K562 (cell line): ENCODE results near the gene JPH4. TPM values are rescaled to one million over a fixed set of nuclear protein-coding genes. Genes with fewer than 3 reads are reported as not detected.

Source experiments
- BMI1 ChIP-seq: fragments of 150-350 bp; IDR thresholded peaks from 2 replicates; pipeline ENCODE4 v1.6.1; 2014; ENCODE audit warnings: low read length
- CEBPB ChIP-seq: fragments of 450-650 bp; IDR thresholded peaks from 2 replicates; pipeline ENCODE4 v1.6.1; 2016; ENCODE audit warnings: missing genetic modification characterization, missing compliant biosample characterization
- EP400 ChIP-seq: fragments of 450-650 bp; IDR thresholded peaks from 2 replicates; pipeline ENCODE4 v1.6.1; 2017; ENCODE audit warnings: antibody characterized with exemption, mild to moderate bottlenecking, moderate library complexity
- ETV5 ChIP-seq: sonication (generic); formaldehyde crosslinking; IDR thresholded peaks from 2 replicates; pipeline ENCODE4 v1.4.0; 2020; ENCODE audit warnings: low read depth, mild to moderate bottlenecking, missing genetic modification reagents
- HMGN3 ChIP-seq: IDR thresholded peaks from 2 replicates; pipeline ENCODE4 v1.6.1; 2011; ENCODE audit warnings: borderline replicate concordance, low read depth, mild to moderate bottlenecking, mixed read lengths, low read length; ENCODE audit not compliant: insufficient read length; ENCODE audit errors: extremely low read depth
- JUNB ChIP-seq: fragments of 450-650 bp; formaldehyde crosslinking; conservative IDR thresholded peaks from 2 replicates; pipeline ENCODE4 v1.4.0; 2020; ENCODE audit warnings: mild to moderate bottlenecking
- MTA2 ChIP-seq: fragments of 450-650 bp; IDR thresholded peaks from 2 replicates; pipeline ENCODE4 v1.6.1; 2016; ENCODE audit warnings: low read depth
- NFATC3 ChIP-seq: fragments of 450-650 bp; IDR thresholded peaks from 2 replicates; pipeline ENCODE4 v1.6.1; 2017; ENCODE audit warnings: mild to moderate bottlenecking
- NFRKB ChIP-seq: fragments of 450-650 bp; IDR thresholded peaks from 2 replicates; pipeline ENCODE4 v1.6.1; 2016; ENCODE audit warnings: low read depth
- PHTF2 ChIP-seq: fragments of 250-450 bp; sonication (Bioruptor Pico); IDR thresholded peaks from 2 replicates; pipeline ENCODE4 v1.5.0; 2021; ENCODE audit warnings: mild to moderate bottlenecking
- SP2 ChIP-seq: IDR thresholded peaks from 2 replicates; pipeline ENCODE4 v1.6.1; 2011; ENCODE audit warnings: mild to moderate bottlenecking, low read depth, low read length, moderate library complexity; ENCODE audit not compliant: poor library complexity, severe bottlenecking; ENCODE audit errors: extremely low read depth
- TEAD2 ChIP-seq: fragments of 450-650 bp; IDR thresholded peaks from 2 replicates; pipeline ENCODE4 v1.6.1; 2016; ENCODE audit warnings: missing genetic modification characterization, control low read depth, missing compliant biosample characterization
- THRAP3 ChIP-seq: fragments of 450-650 bp; IDR thresholded peaks from 2 replicates; pipeline ENCODE4 v1.6.1; 2016; ENCODE audit warnings: mild to moderate bottlenecking, inconsistent platforms, borderline replicate concordance
- ZBTB17 ChIP-seq: fragments of 450-650 bp; formaldehyde crosslinking; IDR thresholded peaks from 2 replicates; pipeline ENCODE4 v1.4.0; 2020; ENCODE audit warnings: mild to moderate bottlenecking
- ZNF57 ChIP-seq: fragments of 450-650 bp; formaldehyde crosslinking; IDR thresholded peaks from 2 replicates; pipeline ENCODE4 v1.4.0; 2020; ENCODE audit warnings: mild to moderate bottlenecking, moderate library complexity
- polyA plus RNA-seq, 8 experiments: library from polyadenylated mRNA; depleted of rRNA in 4 of 8; stranded (reverse) in 5 of 8; unstranded in 3 of 8; fragments of >200 nt; fragmentation: Nextera tagmentation in 2 of 8; fragmentation: Illumina TruSeq in 1 of 8; extraction: Ambion mirVana in 2 of 8; extraction: Trizol in 1 of 8; gene quantifications; 2 replicates each; pipeline versions ENCODE4 v1.2.1 to v1.2.3, GENCODE V29; 2011 to 2014; ENCODE audit warnings: inconsistent platforms in 1 of 8, missing spikeins in 1 of 8
- total RNA-seq, 7 experiments: library from RNA; depleted of rRNA in 6 of 7; stranded (reverse); fragments of >200 nt in 6 of 7; fragmentation: Illumina TruSeq in 2 of 7; extraction: Trizol in 2 of 7; gene quantifications; 2 replicates each; pipeline versions ENCODE4 v1.2.1 to v1.2.3, GENCODE V29; 2011 to 2021; ENCODE audit warnings: low replicate concordance in 1 of 7
- TF ChIP-seq, protein P1 (sequence below): conservative IDR thresholded peaks from 2 replicates; pipeline ENCODE4 v1.6.1; 2011; ENCODE audit warnings: low read depth, mild to moderate bottlenecking, low read length; ENCODE audit not compliant: control insufficient read depth
- TF ChIP-seq, protein P2 (sequence below): fragments of 450-650 bp; IDR thresholded peaks from 2 replicates; pipeline ENCODE4 v1.6.1; 2016; ENCODE audit warnings: borderline replicate concordance
- TF ChIP-seq, protein P3 (sequence below): fragments of 250-450 bp; sonication (Bioruptor Pico); IDR thresholded peaks from 2 replicates; pipeline ENCODE4 v1.8.0; 2022; ENCODE audit warnings: moderate library complexity, mild to moderate bottlenecking, inconsistent platforms
- TF ChIP-seq, protein P4 (sequence below), 2 experiments: fragments of 450-650 bp; IDR thresholded peaks; 2 replicates each; pipeline ENCODE4 v1.6.1; 2016
- TF ChIP-seq, protein P5 (sequence below): sonication (generic); formaldehyde crosslinking; IDR thresholded peaks from 2 replicates; pipeline ENCODE4 v1.8.1; 2023; ENCODE audit warnings: mild to moderate bottlenecking, missing genetic modification reagents

Gene JPH4
- total and polyA plus RNA-seq, 9 of the 15 experiments (the other 6 are each of a cell fraction or from before 2014, with no cell fraction given) = 0.04 to 0.13 (median 0.06) TPM; not detected in 5

DNA sequence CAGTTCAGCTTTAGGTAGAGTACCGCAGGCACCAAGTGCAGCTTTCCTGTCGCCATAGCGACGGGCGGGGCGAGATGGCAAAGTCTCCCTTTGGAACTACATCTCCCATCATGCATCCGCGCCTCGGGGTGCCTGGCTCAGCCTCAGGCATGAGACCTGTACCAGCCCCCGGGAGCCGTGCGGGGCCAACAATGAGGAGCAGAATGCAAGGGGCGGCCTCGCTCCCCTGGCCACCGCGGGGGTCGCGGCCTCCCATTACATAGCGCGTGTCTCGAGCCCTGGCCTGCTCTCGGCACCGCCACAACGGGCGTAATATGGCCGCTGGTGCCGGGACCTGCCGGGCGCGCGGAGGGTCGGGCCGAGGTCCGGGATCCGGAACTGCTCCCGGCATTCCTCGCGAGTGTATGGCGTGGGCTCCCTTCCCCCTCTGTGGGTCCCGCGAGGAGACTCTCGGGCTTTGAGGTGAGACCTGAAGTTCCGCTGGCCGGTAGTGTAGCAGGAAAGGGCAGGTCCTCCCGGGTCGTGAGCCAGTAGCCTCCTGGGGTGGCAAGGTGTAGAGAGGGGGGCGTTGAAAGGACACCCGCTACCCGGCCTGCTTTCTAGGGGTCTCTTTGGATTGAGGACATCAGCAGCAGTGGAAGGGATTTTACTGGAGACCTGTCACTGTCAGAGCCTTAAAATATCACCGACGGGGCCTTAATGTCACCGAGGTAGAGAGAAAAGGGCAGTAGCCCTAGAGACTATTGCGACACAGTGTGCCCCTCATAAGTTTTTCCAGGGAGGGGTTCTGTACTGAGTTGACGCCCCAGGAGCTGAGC, 22.5 kb downstream of the JPH4 start, which contains the start of gene THTPA (continued):
- peak; percentile 25 for TF ChIP-seq HMGN3
- TF ChIP-seq TEAD2 (tag) = no peak
- TF ChIP-seq, protein P1, sequence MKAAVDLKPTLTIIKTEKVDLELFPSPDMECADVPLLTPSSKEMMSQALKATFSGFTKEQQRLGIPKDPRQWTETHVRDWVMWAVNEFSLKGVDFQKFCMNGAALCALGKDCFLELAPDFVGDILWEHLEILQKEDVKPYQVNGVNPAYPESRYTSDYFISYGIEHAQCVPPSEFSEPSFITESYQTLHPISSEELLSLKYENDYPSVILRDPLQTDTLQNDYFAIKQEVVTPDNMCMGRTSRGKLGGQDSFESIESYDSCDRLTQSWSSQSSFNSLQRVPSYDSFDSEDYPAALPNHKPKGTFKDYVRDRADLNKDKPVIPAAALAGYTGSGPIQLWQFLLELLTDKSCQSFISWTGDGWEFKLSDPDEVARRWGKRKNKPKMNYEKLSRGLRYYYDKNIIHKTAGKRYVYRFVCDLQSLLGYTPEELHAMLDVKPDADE = 0 out of 2 replicates have a peak, but pooled peaks have one; percentile 34
- TF ChIP-seq EP400 = peak; percentile 91
- TF ChIP-seq, protein P2, sequence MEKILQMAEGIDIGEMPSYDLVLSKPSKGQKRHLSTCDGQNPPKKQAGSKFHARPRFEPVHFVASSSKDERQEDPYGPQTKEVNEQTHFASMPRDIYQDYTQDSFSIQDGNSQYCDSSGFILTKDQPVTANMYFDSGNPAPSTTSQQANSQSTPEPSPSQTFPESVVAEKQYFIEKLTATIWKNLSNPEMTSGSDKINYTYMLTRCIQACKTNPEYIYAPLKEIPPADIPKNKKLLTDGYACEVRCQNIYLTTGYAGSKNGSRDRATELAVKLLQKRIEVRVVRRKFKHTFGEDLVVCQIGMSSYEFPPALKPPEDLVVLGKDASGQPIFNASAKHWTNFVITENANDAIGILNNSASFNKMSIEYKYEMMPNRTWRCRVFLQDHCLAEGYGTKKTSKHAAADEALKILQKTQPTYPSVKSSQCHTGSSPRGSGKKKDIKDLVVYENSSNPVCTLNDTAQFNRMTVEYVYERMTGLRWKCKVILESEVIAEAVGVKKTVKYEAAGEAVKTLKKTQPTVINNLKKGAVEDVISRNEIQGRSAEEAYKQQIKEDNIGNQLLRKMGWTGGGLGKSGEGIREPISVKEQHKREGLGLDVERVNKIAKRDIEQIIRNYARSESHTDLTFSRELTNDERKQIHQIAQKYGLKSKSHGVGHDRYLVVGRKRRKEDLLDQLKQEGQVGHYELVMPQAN = peak; percentile 44; the same call in 1 of the 2 replicates
- TF ChIP-seq JUNB (CRISPR knock-in tag) = no peak
- TF ChIP-seq PHTF2 (CRISPR knock-in tag) = no peak
- TF ChIP-seq CEBPB (tag) = peak; percentile 76
- peak; percentile 63; the same call in 1 of the 2 replicates for TF ChIP-seq ZBTB17
- TF ChIP-seq MTA2 = no peak
- TF ChIP-seq, protein P3, sequence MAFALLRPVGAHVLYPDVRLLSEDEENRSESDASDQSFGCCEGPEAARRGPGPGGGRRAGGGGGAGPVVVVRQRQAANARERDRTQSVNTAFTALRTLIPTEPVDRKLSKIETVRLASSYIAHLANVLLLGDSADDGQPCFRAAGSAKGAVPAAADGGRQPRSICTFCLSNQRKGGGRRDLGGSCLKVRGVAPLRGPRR (CRISPR knock-in tag) = no peak
- TF ChIP-seq THRAP3 = no peak
- TF ChIP-seq, protein P4, sequence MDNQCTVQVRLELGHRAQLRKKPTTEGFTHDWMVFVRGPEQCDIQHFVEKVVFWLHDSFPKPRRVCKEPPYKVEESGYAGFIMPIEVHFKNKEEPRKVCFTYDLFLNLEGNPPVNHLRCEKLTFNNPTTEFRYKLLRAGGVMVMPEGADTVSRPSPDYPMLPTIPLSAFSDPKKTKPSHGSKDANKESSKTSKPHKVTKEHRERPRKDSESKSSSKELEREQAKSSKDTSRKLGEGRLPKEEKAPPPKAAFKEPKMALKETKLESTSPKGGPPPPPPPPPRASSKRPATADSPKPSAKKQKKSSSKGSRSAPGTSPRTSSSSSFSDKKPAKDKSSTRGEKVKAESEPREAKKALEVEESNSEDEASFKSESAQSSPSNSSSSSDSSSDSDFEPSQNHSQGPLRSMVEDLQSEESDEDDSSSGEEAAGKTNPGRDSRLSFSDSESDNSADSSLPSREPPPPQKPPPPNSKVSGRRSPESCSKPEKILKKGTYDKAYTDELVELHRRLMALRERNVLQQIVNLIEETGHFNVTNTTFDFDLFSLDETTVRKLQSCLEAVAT (IDR thresholded peaks at IDR 0.05) = no peak
- peak; percentile 78 for TF ChIP-seq BMI1
- 0 out of 2 replicates have a peak, but pooled peaks have one; percentile 49 for TF ChIP-seq NFRKB
- no peak for TF ChIP-seq NFATC3
- TF ChIP-seq SP2 = no peak
- TF ChIP-seq, protein P5, sequence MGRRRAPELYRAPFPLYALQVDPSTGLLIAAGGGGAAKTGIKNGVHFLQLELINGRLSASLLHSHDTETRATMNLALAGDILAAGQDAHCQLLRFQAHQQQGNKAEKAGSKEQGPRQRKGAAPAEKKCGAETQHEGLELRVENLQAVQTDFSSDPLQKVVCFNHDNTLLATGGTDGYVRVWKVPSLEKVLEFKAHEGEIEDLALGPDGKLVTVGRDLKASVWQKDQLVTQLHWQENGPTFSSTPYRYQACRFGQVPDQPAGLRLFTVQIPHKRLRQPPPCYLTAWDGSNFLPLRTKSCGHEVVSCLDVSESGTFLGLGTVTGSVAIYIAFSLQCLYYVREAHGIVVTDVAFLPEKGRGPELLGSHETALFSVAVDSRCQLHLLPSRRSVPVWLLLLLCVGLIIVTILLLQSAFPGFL (CRISPR knock-in tag) = no peak
- no peak for TF ChIP-seq ZNF57 (CRISPR knock-in tag)
- no peak for TF ChIP-seq ETV5
